Activated B cell treated with CpG ODN at 0.5 μM for 24 hours (primary cell): Measurements from ENCODE around the gene EN2. TPM values are rescaled to one million over a fixed set of nuclear protein-coding genes. Genes with fewer than 3 reads are reported as not detected.

ENCODE experiments used
- ATAC-seq: fragments of 200-7000 bp; cut with Tn5 transposase; one replicate; pipeline ENCODE4 v1.10.0; 2021; ENCODE audit warnings: low read depth, mild to moderate bottlenecking, moderate library complexity
- CTCF ChIA-PET: fragments of 350-600 bp; sonication (Branson Sonifier 250); formaldehyde crosslinking; loops from one replicate; lab custom pipeline; 2021; ENCODE audit warnings: antibody characterized with exemption; lab: Charles Lee
- POLR2A ChIA-PET: fragments of 350-600 bp; sonication (Branson Sonifier 250); formaldehyde crosslinking; loops from one replicate; lab custom pipeline; 2021; ENCODE audit warnings: antibody characterized with exemption; lab: Charles Lee
- DNase-seq: peaks from one replicate; pipeline ENCODE4 v3.0.0; 2022
- H3K27ac Mint-ChIP-seq: one replicate; pipeline ENCODE4 v1.8.0; 2020; ENCODE audit warnings: mixed read lengths
- H3K27me3 Mint-ChIP-seq: one replicate; pipeline ENCODE4 v1.8.0; 2021; ENCODE audit warnings: mixed read lengths
- H3K36me3 Mint-ChIP-seq: one replicate; pipeline ENCODE4 v1.8.0; 2021; ENCODE audit warnings: low read depth, mixed read lengths
- H3K4me1 Mint-ChIP-seq: one replicate; pipeline ENCODE4 v1.8.0; 2021; ENCODE audit warnings: mixed read lengths
- H3K4me3 Mint-ChIP-seq: one replicate; pipeline ENCODE4 v1.8.0; 2020; ENCODE audit warnings: mild to moderate bottlenecking, mixed read lengths
- H3K9me3 Mint-ChIP-seq: one replicate; pipeline ENCODE4 v1.8.0; 2020; ENCODE audit warnings: mixed read lengths
- intact Hi-C: fragments of 100-400 bp; cut with micrococcal nuclease; formaldehyde crosslinking; loops from one replicate; pipeline ENCODE4 v1.15.1; 2024
- total RNA-seq: library from RNA; stranded (reverse); gene quantifications from 2 replicates; pipeline ENCODE4 v1.2.3, GENCODE V29; 2022
- TF ChIP-seq, protein P1 (sequence below): fragments of 200-600 bp; IDR thresholded peaks from one replicate; pipeline ENCODE4 v1.8.0; 2022; ENCODE audit warnings: antibody characterized with exemption, mild to moderate bottlenecking

EN2 gene
- total RNA-seq, 1 donor from 2014 or later, result not detected

DNA sequence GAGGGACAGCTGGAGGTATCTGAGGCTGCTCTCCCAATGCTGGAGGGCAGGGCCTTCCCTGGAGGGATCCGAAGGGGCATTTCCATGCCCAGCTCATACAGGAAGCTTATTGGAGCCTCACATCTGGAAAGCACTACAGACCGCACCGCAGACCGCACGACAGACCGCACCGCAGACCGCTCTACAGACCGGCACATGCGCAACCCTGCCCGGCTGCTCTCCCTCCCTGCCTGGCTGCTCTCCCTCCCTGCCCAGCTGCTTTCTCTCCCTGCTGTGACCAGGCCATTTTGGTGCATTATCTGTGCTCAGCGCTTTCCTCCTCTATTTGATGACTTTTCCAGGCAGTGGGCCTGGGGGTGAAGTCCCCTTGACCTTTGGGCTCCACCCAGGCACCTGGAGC lies 39.6 kb upstream of the EN2 start:
- TF ChIP-seq, protein P1, sequence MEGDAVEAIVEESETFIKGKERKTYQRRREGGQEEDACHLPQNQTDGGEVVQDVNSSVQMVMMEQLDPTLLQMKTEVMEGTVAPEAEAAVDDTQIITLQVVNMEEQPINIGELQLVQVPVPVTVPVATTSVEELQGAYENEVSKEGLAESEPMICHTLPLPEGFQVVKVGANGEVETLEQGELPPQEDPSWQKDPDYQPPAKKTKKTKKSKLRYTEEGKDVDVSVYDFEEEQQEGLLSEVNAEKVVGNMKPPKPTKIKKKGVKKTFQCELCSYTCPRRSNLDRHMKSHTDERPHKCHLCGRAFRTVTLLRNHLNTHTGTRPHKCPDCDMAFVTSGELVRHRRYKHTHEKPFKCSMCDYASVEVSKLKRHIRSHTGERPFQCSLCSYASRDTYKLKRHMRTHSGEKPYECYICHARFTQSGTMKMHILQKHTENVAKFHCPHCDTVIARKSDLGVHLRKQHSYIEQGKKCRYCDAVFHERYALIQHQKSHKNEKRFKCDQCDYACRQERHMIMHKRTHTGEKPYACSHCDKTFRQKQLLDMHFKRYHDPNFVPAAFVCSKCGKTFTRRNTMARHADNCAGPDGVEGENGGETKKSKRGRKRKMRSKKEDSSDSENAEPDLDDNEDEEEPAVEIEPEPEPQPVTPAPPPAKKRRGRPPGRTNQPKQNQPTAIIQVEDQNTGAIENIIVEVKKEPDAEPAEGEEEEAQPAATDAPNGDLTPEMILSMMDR, result no peak
- CTCF ChIA-PET, result no interaction called here
- POLR2A ChIA-PET, result no interaction called here
- Mint-ChIP-seq H3K27ac (no peak overlapping the region), H3K9me3 (no peaks in the 10 kb centered on the region), H3K36me3 (no peaks in the 10 kb centered on the region), H3K4me1 (no peaks in the 10 kb centered on the region), H3K27me3 (peaks cover 7% of the 10 kb centered on the region), H3K4me3 (no peak overlapping the region)
- ATAC-seq (no peak), DNase-seq (no peak)
- intact Hi-C loops, result no loop called here

DNA sequence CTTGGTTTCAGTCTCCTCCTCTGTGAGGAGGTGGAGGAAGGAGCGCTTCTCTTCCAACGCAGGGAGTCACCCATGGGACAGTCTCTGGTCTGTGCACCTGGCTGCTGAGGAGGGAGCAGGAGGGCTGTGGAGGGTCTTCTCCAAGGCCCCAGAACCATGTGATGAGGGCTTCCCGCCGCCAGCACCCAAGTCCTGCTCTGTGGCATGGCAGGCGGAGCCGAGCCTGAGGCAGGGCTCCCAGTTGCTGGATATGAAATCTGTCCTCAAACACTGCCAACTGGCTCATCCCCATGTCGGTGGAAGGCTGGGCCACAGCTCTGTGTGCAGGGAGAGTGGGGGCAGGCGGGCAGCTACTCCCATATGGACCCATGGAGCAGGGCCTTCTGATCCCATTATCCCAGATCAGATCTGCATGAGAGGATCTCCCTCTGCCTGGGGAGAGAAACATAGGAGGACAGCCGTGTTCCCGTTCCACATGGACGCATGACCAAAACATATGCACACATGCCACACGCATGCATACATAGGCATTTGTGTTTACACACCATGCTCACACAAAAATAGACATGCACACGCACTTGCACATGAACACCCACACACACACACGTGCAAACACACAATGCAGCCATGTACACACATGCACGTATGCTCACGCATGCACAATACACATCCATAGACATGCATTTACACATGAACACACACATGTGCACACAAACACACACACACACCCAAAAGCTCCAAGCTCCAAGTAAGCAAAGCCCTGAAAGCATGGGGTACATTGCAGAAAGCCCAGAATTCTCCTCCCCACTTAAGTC lies 38.8 kb upstream of the EN2 start:
- intact Hi-C loops, result no loop called here
- POLR2A ChIA-PET, result no interaction called here

DNA sequence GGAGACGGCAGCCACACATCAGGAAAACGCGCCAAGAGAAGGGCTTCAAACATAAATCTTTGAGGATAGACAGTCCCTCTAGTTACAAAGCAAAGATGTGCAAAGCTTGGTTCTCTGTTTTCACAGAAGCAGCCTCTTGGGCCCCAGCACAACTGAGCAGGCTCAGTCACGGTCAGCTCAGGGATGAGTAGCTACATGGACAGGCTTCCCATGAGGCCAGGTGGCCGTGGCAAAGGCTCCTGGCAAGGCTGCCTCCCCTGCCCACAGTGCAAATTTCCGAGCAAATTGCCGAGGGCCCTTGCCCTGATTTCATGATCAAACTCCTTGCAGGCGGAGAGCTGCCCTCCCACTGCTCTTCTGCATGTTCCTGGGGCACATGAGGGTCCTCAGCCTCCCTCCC lies 37.8 kb upstream of the EN2 start:
- Mint-ChIP-seq H3K36me3 (no peaks in the 10 kb centered on the region), H3K27ac (no peak overlapping the region), H3K9me3 (no peaks in the 10 kb centered on the region), H3K4me3 (no peak overlapping the region), H3K4me1 (no peaks in the 10 kb centered on the region), H3K27me3 (peaks cover 8% of the 10 kb centered on the region)
- POLR2A ChIA-PET, result no interaction called here
- DNase-seq (no peak), ATAC-seq (no peak)
- CTCF ChIA-PET, result no interaction called here
- intact Hi-C loops, result no loop called here
- TF ChIP-seq, protein P1, result no peak

More for the DNA sequence above, 38.8 kb upstream of the EN2 start:
- TF ChIP-seq, protein P1, result no peak
- DNase-seq (no peak), ATAC-seq (no peak)
- Mint-ChIP-seq H3K36me3 (no peaks in the 10 kb centered on the region), H3K4me3 (no peak overlapping the region), H3K9me3 (no peaks in the 10 kb centered on the region), H3K4me1 (no peaks in the 10 kb centered on the region), H3K27me3 (peaks cover 7% of the 10 kb centered on the region), H3K27ac (no peak overlapping the region)
- CTCF ChIA-PET, result no interaction called here

DNA sequence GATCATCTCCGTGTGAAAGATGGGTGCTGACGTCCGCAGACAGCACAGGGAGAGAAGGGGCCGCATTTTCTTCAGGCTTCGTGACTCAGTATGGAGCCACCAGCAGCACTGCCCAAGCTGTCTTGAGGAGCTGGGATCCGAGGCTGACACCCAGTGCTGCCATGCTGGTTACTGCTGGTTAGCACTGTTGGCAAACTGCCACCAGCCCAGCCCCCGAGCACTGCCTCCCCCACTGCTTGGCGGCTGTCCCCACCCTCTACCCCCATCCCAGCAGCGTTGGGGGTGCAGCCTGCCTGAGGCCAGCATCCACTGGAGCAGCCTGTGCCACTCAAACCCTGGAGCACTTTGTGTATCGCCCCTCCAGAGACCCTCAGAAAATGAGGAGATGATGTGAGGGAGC lies 35.8 kb upstream of the EN2 start:
- Mint-ChIP-seq H3K27ac (no peak overlapping the region), H3K4me1 (no peaks in the 10 kb centered on the region), H3K36me3 (no peaks in the 10 kb centered on the region), H3K4me3 (no peak overlapping the region), H3K9me3 (no peaks in the 10 kb centered on the region), H3K27me3 (peaks cover 11% of the 10 kb centered on the region)
- no peak for DNase-seq
- intact Hi-C loops, result no loop called here
- CTCF ChIA-PET, result no interaction called here
- POLR2A ChIA-PET, result no interaction called here
- ATAC-seq, result no peak
- TF ChIP-seq, protein P1, result no peak

DNA sequence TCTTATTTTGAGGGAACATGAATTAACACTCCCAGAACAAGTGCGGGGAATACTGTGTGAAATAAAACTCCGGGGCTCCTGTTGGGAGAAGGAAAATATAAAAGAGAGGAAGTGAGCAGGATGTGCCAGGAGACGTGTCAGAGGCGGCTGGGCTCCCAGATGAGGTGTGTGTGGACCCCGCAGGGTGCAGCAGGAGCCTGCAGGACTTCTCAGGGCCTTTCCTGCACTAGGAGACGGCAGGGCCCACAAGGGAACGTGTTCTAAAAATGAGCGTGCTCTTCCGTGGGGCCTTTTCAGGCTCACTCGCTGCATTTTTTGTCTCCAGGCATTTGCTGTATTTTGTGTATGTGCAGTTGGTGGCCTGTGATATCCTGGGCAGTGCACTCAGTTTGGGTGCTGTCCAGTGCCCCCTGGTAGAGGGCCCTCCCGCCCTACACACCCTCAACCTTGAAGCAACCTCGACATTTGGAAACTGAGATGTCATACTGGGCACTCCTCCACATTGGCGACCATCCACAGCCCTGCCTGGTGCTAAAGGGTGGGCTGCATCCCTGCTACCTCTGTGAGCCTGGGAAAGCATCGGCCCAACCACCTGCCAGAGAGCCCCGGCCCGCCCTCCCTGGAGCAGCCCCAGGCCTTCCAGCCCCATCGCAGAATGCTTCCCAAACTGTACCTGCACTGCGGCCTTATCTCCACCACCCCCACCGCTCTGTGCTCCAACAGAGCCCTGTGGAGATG lies 35.2 kb upstream of the EN2 start:
- Mint-ChIP-seq H3K9me3 (no peaks in the 10 kb centered on the region), H3K4me3 (no peak overlapping the region), H3K4me1 (no peaks in the 10 kb centered on the region), H3K36me3 (no peaks in the 10 kb centered on the region), H3K27ac (no peak overlapping the region), H3K27me3 (peaks cover 11% of the 10 kb centered on the region)
- no peak for DNase-seq
- intact Hi-C loops, result no loop called here
- CTCF ChIA-PET, result no interaction called here
- POLR2A ChIA-PET, result no interaction called here
- no peak for ATAC-seq
- TF ChIP-seq, protein P1, result no peak
